ENCODE results near the gene HMGCS2. TPM values are rescaled to one million over a fixed set of nuclear protein-coding genes. Genes with fewer than 3 reads are reported as not detected.

HMGCS2 gene
- total RNA-seq (2014; rRNA removed; shearing (Covaris generic); ENCODE audit: low replicate concordance) = not detected in 2 replicates

DNA sequence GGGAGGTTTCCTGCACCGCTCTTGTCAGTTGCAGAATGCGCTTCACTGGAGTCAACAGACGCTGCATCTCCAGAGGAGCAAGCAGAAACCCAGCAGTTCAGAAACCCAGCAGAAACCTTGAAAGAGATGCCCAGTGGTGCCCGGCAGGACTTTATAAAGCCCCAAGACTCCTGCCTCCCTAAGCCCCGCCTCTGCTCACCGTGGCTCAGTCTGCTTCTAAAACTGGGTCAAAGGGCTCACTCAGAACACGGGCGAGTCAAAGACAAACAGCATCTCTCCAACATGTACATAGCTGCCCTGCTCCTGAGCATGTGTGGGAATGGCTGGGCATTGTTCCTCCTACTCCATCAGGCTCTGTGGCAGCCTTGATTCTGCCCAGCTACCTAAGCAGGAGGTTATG is at the start of gene HMGCS2:
TSS of gene HMGCS2 (minus strand) at position 128 of the 400 bp plus-strand sequence. CDS start at position 67, 61 bp downstream.
- H2AFZ ChIP-seq (ENCODE audit: low read length) = no peak within 1 kb of the TSS
- no peak within 1 kb of the TSS for H3K27ac ChIP-seq (ENCODE audit: low read length)
- no peaks in the 10 kb centered on the region for H3K27me3 ChIP-seq (ENCODE audit: low read length)
- no peak for DNase-seq
- H3K4me3 ChIP-seq (ENCODE audit: low read length) = no peak within 1 kb of the TSS
- H3K9me2 ChIP-seq (replicated peaks; ENCODE audit: insufficient read depth, low read length) = no peaks in the 10 kb centered on the region
- no peaks in the 10 kb centered on the region for H3K9me3 ChIP-seq (ENCODE audit: low read length)
- H3K36me3 ChIP-seq (ENCODE audit: insufficient read depth, low read length) = no peaks in the 10 kb centered on the region
- H3K4me2 ChIP-seq (ENCODE audit: low read depth, low read length, poor library complexity, severe bottlenecking) = no peak within 1 kb of the TSS
- no peaks in the 10 kb centered on the region for H4K20me1 ChIP-seq (ENCODE audit: insufficient read depth, low read depth, low read length)
- no peaks in the 10 kb centered on the region for H3K4me1 ChIP-seq (ENCODE audit: low read length)
- H3K79me2 ChIP-seq (ENCODE audit: low read length) = no peaks in the 10 kb centered on the region
- H3K9ac ChIP-seq (ENCODE audit: low read length) = no peak within 1 kb of the TSS

DNA sequence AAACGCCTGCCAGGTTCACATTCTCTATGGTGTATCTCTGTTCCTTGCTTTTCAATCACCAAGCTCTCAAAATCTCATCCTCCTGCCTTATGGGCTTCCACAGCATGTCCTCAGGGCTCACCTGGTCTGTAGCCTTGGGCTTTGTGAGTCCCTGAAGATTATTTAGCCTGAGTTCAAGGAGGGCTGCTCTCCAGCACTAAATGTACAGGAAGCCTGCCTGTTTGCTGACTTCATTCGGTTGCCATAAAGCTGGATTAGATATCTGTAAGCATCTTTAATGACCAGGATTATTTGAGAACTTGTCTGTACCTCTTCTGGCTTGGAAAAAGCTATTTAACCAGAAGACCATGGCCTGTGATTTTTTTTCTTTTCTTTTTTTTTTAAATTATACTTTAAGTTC is 49.5 kb upstream of the HMGCS2 start:
- no peak overlapping the region for H3K9ac ChIP-seq (ENCODE audit: low read length)
- H3K27ac ChIP-seq (ENCODE audit: low read length) = no peak overlapping the region
- H3K9me3 ChIP-seq (ENCODE audit: low read length) = no peaks in the 10 kb centered on the region
- H3K9me2 ChIP-seq (replicated peaks; ENCODE audit: insufficient read depth, low read length) = no peaks in the 10 kb centered on the region
- H4K20me1 ChIP-seq (ENCODE audit: insufficient read depth, low read depth, low read length) = no peaks in the 10 kb centered on the region
- H2AFZ ChIP-seq (ENCODE audit: low read length) = no peak overlapping the region
- no peaks in the 10 kb centered on the region for H3K27me3 ChIP-seq (ENCODE audit: low read length)
- DNase-seq = no peak
- no peak overlapping the region for H3K4me2 ChIP-seq (ENCODE audit: low read depth, low read length, poor library complexity, severe bottlenecking)
- no peaks in the 10 kb centered on the region for H3K36me3 ChIP-seq (ENCODE audit: insufficient read depth, low read length)
- H3K4me1 ChIP-seq (ENCODE audit: low read length) = no peaks in the 10 kb centered on the region
- H3K4me3 ChIP-seq (ENCODE audit: low read length) = no peak overlapping the region
- no peaks in the 10 kb centered on the region for H3K79me2 ChIP-seq (ENCODE audit: low read length)

DNA sequence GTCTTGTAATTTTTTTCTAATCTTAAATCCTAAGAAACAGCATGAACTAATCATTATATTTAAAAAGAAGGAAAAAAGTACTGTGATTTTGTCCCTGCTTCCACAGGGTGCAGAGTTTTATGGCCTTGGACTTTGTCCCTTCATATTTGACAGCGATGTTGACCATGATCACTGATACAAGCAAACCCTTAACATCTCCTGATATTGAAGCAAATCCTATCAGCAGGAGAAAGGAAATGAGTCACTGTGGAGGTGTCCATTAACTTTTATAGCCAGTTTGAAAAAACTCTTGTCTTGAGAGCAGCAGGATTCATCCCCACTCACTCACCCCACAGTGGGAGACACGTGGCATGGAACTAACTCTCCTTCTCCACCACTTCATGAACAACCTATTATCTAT is 47.7 kb upstream of the HMGCS2 start:
- H3K27me3 ChIP-seq (ENCODE audit: low read length) = no peaks in the 10 kb centered on the region
- H2AFZ ChIP-seq (ENCODE audit: low read length) = no peak overlapping the region
- no peak overlapping the region for H3K4me2 ChIP-seq (ENCODE audit: low read depth, low read length, poor library complexity, severe bottlenecking)

DNA sequence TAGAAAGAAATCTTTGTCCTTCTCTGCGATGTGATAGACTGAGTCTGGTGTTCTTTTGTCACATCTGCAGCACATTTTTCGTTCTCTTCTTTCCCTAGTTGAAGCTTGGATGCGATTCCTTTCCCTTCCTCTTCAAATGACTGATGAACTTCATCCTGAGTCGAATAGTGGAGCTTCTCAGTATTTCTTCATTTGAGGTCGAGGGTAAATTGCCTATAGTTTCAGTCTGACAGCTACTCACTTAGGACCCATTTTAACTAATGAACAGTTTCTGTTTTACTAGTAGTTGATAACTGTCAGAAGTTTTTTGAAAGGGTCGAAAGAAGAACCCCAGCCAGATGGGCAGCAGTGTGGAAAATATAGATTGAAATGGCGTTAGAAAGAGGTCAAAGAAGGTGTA is 47.2 kb upstream of the HMGCS2 start:
- H3K27me3 ChIP-seq (ENCODE audit: low read length) = no peaks in the 10 kb centered on the region
- no peaks in the 10 kb centered on the region for H3K4me1 ChIP-seq (ENCODE audit: low read length)
- no peaks in the 10 kb centered on the region for H4K20me1 ChIP-seq (ENCODE audit: insufficient read depth, low read depth, low read length)
- H3K4me2 ChIP-seq (ENCODE audit: low read depth, low read length, poor library complexity, severe bottlenecking) = no peak overlapping the region
- no peaks in the 10 kb centered on the region for H3K79me2 ChIP-seq (ENCODE audit: low read length)
- H3K9me2 ChIP-seq (replicated peaks; ENCODE audit: insufficient read depth, low read length) = no peaks in the 10 kb centered on the region
- H3K36me3 ChIP-seq (ENCODE audit: insufficient read depth, low read length) = no peaks in the 10 kb centered on the region
- no peak overlapping the region for H3K27ac ChIP-seq (ENCODE audit: low read length)
- no peak for DNase-seq
- H3K9me3 ChIP-seq (ENCODE audit: low read length) = no peaks in the 10 kb centered on the region
- H3K9ac ChIP-seq (ENCODE audit: low read length) = no peak overlapping the region
- H3K4me3 ChIP-seq (ENCODE audit: low read length) = no peak overlapping the region
- H2AFZ ChIP-seq (ENCODE audit: low read length) = no peak overlapping the region

More for the DNA sequence above, 47.7 kb upstream of the HMGCS2 start:
- Histone ChIP-seq H3K9me2 (replicated peaks; ENCODE audit: insufficient read depth, low read length) (no peaks in the 10 kb centered on the region), H4K20me1 (ENCODE audit: insufficient read depth, low read depth, low read length) (no peaks in the 10 kb centered on the region), H3K27ac (ENCODE audit: low read length) (no peak overlapping the region), H3K4me1 (ENCODE audit: low read length) (no peaks in the 10 kb centered on the region), H3K9ac (ENCODE audit: low read length) (no peak overlapping the region), H3K4me3 (ENCODE audit: low read length) (no peak overlapping the region), H3K36me3 (ENCODE audit: insufficient read depth, low read length) (no peaks in the 10 kb centered on the region), H3K79me2 (ENCODE audit: low read length) (no peaks in the 10 kb centered on the region), H3K9me3 (ENCODE audit: low read length) (no peaks in the 10 kb centered on the region)
- no peak for DNase-seq

DNA sequence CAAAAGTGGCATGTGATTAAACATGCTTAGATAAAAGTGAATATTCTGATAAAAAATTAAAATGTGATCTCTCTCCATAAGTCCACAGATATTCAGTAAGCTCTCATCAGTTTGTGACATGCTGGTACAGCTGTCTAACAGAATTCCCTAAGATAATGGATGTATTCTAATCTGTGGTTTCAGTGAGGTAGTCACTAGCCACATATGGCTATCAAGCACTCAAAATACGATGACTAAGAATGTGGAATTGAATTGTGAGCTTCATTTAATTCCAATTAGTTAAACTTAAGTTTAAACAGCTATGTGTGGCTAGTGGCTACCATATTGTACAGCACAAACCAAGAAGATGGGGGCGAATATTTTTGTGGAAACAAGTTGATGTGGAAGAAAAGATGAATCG is 46.7 kb upstream of the HMGCS2 start:
- H3K27ac ChIP-seq (ENCODE audit: low read length) = no peak overlapping the region
- H3K36me3 ChIP-seq (ENCODE audit: insufficient read depth, low read length) = no peaks in the 10 kb centered on the region
- no peaks in the 10 kb centered on the region for H3K4me1 ChIP-seq (ENCODE audit: low read length)
- H3K4me2 ChIP-seq (ENCODE audit: low read depth, low read length, poor library complexity, severe bottlenecking) = no peak overlapping the region
- H3K27me3 ChIP-seq (ENCODE audit: low read length) = no peaks in the 10 kb centered on the region
- no peaks in the 10 kb centered on the region for H3K9me2 ChIP-seq (replicated peaks; ENCODE audit: insufficient read depth, low read length)
- no peaks in the 10 kb centered on the region for H3K79me2 ChIP-seq (ENCODE audit: low read length)
- no peak overlapping the region for H3K9ac ChIP-seq (ENCODE audit: low read length)
- no peaks in the 10 kb centered on the region for H3K9me3 ChIP-seq (ENCODE audit: low read length)
- H2AFZ ChIP-seq (ENCODE audit: low read length) = no peak overlapping the region
- no peak overlapping the region for H3K4me3 ChIP-seq (ENCODE audit: low read length)
- DNase-seq = no peak
- no peaks in the 10 kb centered on the region for H4K20me1 ChIP-seq (ENCODE audit: insufficient read depth, low read depth, low read length)

DNA sequence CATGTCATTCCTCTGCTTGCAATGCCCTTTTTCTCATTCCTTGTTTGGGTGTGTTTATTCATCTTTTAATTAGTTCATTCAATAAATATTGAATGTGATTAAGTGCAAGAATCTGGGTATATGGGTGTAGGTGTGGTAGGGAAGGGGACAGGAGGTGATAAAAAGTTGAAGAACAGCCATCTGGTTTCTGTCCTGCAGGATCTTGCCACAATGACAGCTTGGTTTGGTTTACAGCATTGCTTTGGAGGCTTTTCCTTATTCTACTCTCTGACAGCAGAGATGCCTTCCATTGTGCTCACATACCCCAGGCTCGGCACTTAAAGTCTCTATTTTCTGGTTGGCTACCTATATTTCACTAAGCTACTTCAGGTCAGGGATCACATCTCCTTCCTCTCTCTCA is 45.6 kb upstream of the HMGCS2 start:
- Histone ChIP-seq H3K27me3 (ENCODE audit: low read length) (no peaks in the 10 kb centered on the region), H3K9me3 (ENCODE audit: low read length) (no peaks in the 10 kb centered on the region), H3K9me2 (replicated peaks; ENCODE audit: insufficient read depth, low read length) (no peaks in the 10 kb centered on the region), H4K20me1 (ENCODE audit: insufficient read depth, low read depth, low read length) (no peaks in the 10 kb centered on the region), H3K9ac (ENCODE audit: low read length) (no peak overlapping the region), H3K4me1 (ENCODE audit: low read length) (no peaks in the 10 kb centered on the region), H3K36me3 (ENCODE audit: insufficient read depth, low read length) (no peaks in the 10 kb centered on the region), H3K79me2 (ENCODE audit: low read length) (no peaks in the 10 kb centered on the region), H2AFZ (ENCODE audit: low read length) (no peak overlapping the region), H3K27ac (ENCODE audit: low read length) (no peak overlapping the region), H3K4me3 (ENCODE audit: low read length) (no peak overlapping the region), H3K4me2 (ENCODE audit: low read depth, low read length, poor library complexity, severe bottlenecking) (no peak overlapping the region)
- no peak for DNase-seq

DNA sequence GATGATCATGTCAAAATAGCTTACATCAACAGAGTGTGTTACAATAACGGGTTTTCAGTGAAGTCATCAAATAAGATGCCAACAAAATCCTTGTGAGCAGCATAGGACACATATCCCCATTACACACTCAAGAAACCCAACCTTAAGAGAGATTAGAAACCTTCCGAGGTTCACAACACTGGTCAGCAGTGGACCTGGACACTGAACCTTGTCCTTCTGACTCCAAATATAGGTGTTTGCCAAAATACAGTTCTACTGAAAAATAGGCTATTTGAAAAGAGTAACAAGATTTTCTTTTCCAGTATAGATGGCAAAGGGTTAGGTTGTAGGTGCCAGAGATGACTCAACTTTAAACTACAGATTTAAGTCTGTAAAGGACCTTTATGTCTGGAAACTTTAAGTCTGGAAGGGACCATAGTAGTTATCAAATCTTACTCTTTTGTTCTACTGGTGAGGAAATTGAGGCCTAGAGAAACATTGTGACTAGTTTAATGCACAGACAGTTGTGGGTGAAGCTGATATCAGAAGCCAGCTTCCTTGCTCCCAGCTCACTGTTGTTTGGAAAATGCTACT is 43.4 kb upstream of the HMGCS2 start:
- H3K9me2 ChIP-seq (replicated peaks; ENCODE audit: insufficient read depth, low read length) = no peaks in the 10 kb centered on the region
- no peak overlapping the region for H3K4me3 ChIP-seq (ENCODE audit: low read length)
- no peaks in the 10 kb centered on the region for H3K9me3 ChIP-seq (ENCODE audit: low read length)
- no peak overlapping the region for H3K4me2 ChIP-seq (ENCODE audit: low read depth, low read length, poor library complexity, severe bottlenecking)
- H4K20me1 ChIP-seq (ENCODE audit: insufficient read depth, low read depth, low read length) = no peaks in the 10 kb centered on the region
- no peak for DNase-seq
- no peak overlapping the region for H3K27ac ChIP-seq (ENCODE audit: low read length)
- H2AFZ ChIP-seq (ENCODE audit: low read length) = no peak overlapping the region
- no peaks in the 10 kb centered on the region for H3K36me3 ChIP-seq (ENCODE audit: insufficient read depth, low read length)
- no peaks in the 10 kb centered on the region for H3K79me2 ChIP-seq (ENCODE audit: low read length)
- H3K27me3 ChIP-seq (ENCODE audit: low read length) = no peaks in the 10 kb centered on the region
- H3K9ac ChIP-seq (ENCODE audit: low read length) = no peak overlapping the region
- no peaks in the 10 kb centered on the region for H3K4me1 ChIP-seq (ENCODE audit: low read length)

DNA sequence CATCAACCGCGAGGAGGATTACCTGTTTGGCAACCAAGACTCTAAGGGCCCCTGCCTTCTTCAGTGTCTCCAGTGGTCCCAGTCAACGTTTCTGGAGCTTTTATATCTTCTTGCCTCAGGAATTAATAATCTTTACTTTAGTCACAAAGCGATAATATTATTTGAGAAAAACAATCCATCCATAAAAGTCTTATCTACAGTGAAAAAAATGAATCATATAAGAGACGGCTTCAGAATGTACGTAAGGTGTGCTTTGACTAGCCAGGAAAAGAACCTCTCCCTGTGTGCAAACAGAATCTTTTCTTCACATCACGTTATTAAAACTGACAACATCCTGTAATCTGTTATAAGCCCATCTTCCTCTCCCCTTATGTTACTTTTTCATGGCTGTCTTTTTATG is 42.7 kb upstream of the HMGCS2 start, which contains the start of gene REG4:
TSS of gene REG4 (minus strand) at position 74 of the 400 bp plus-strand sequence. CDS start 2,691 bp downstream, outside the sequence.
- Histone ChIP-seq H2AFZ (ENCODE audit: low read length) (no peak within 1 kb of the TSS), H3K9me2 (replicated peaks; ENCODE audit: insufficient read depth, low read length) (no peaks in the 10 kb centered on the region), H3K9me3 (ENCODE audit: low read length) (no peaks in the 10 kb centered on the region), H3K36me3 (ENCODE audit: insufficient read depth, low read length) (no peaks in the 10 kb centered on the region), H3K9ac (ENCODE audit: low read length) (no peak within 1 kb of the TSS), H4K20me1 (ENCODE audit: insufficient read depth, low read depth, low read length) (no peaks in the 10 kb centered on the region), H3K27me3 (ENCODE audit: low read length) (no peaks in the 10 kb centered on the region), H3K79me2 (ENCODE audit: low read length) (no peaks in the 10 kb centered on the region), H3K4me2 (ENCODE audit: low read depth, low read length, poor library complexity, severe bottlenecking) (no peak within 1 kb of the TSS), H3K4me3 (ENCODE audit: low read length) (no peak within 1 kb of the TSS), H3K4me1 (ENCODE audit: low read length) (no peaks in the 10 kb centered on the region), H3K27ac (ENCODE audit: low read length) (no peak within 1 kb of the TSS)
- DNase-seq = no peak

All from Karpas-422 (cell line).